Measurements from ENCODE around the gene SLC30A2.

SLC30A2 gene

GRCh38 chr1:26032656-26033357, 13.1 kb downstream of the SLC30A2 start:
- TF ChIP-seq CTCF (IDR thresholded peaks at IDR 0.05) (no peak), ZFX (IDR thresholded peaks at IDR 0.05; ENCODE audit: borderline replicate concordance) (no peak)
- H3K27ac ChIP-seq = no peak overlapping the region

GRCh38 chr1:26031611-26032220, 14.2 kb downstream of the SLC30A2 start:
- H3K27ac ChIP-seq = no peak overlapping the region
- TF ChIP-seq ZFX (IDR thresholded peaks at IDR 0.05; ENCODE audit: borderline replicate concordance) (no peak), CTCF (IDR thresholded peaks at IDR 0.05) (no peak)

- TF ChIP-seq CTCF (IDR thresholded peaks at IDR 0.05) = no peak
- TF ChIP-seq ZFX (IDR thresholded peaks at IDR 0.05; ENCODE audit: borderline replicate concordance) = no peak
These were observed 14.7 kb downstream of the SLC30A2 start for GRCh38 chr1:26031196-26031595.

GRCh38 chr1:26029864-26030481, 15.9 kb downstream of the SLC30A2 start:
- H3K27ac ChIP-seq = no peak overlapping the region
- no peak for TF ChIP-seq ZFX (IDR thresholded peaks at IDR 0.05; ENCODE audit: borderline replicate concordance)
- peak; percentile 35; the same call in 1 of the 2 replicates for TF ChIP-seq CTCF (IDR thresholded peaks at IDR 0.05)

More at GRCh38 chr1:26031196-26031595, 14.7 kb downstream of the SLC30A2 start:
- no peak overlapping the region for H3K27ac ChIP-seq

GRCh38 chr1:26029054-26029863, 16.7 kb downstream of the SLC30A2 start:
- H3K27ac ChIP-seq = no peak overlapping the region
- TF ChIP-seq CTCF (IDR thresholded peaks at IDR 0.05) (no peak), ZFX (IDR thresholded peaks at IDR 0.05; ENCODE audit: borderline replicate concordance) (no peak)

GRCh38 chr1:26028490-26028980, 17.4 kb downstream of the SLC30A2 start:
- no peak for TF ChIP-seq CTCF (IDR thresholded peaks at IDR 0.05)
- no peak for TF ChIP-seq ZFX (IDR thresholded peaks at IDR 0.05; ENCODE audit: borderline replicate concordance)
- no peak overlapping the region for H3K27ac ChIP-seq

Data from 22Rv1 (cell line).